HepG2 (cell line): Measurements from ENCODE around the gene SNU13. TPM values are rescaled to one million over a fixed set of nuclear protein-coding genes. Genes with fewer than 3 reads are reported as not detected.

Experiments used
- ATAC-seq: fragments of 200-7000 bp; cut with Tn5 transposase; 3 replicates; pipeline ENCODE4 v1.9.1; 2020; ENCODE audit warnings: mild to moderate bottlenecking, moderate library complexity
- BruUV-seq: library from RNA; stranded (reverse); fragments of 400-500 nt; replicated peaks from 2 replicates; lab custom pipeline; 2021; lab: Mats Ljungman, UMichigan
- CTCF ChIA-PET: fragments of 300-600 bp; formaldehyde crosslinking; extraction: SDS; loops from one replicate; lab custom pipeline; 2021; ENCODE audit warnings: low total read pairs, inconsistent platforms, low intra/inter-chr PET ratio; lab: Yijun Ruan, JAX
- POLR2A ChIA-PET: fragments of 350-600 bp; sonication (Branson Sonifier 250); formaldehyde crosslinking; loops from one replicate; lab custom pipeline; 2020; ENCODE audit warnings: antibody characterized with exemption, inconsistent platforms; lab: Yijun Ruan, JAX
- DNase-seq: peaks from one replicate; pipeline ENCODE4 v3.0.0-alpha.2; 2015; ENCODE audit warnings: low spot score
- FAIRE-seq: peaks from 3 replicates; lab custom pipeline; 2011; peaks lifted over from hg19 to GRCh38; lab: Jason Lieb, UNC
- H2AFZ ChIP-seq: one replicate; pipeline ENCODE4 v1.6.1; 2011; ENCODE audit warnings: low read length, inconsistent platforms
- H3K27ac ChIP-seq: fragments of 300-600 bp; 3 replicates; pipeline ENCODE4 v1.8.0; 2011; ENCODE audit warnings: mixed run types, mild to moderate bottlenecking, mixed read lengths, low read length, inconsistent platforms; ENCODE audit not compliant: insufficient read depth; ENCODE audit errors: extremely low read length
- H3K27me3 ChIP-seq, 2 experiments: fragments of 200-600 bp in 1 of 2; 2 replicates in 1 of 2; 3 replicates in 1 of 2; pipeline versions ENCODE4 v1.6.0 to v1.8.0; 2011; ENCODE audit warnings: low read length in 2 of 2, mild to moderate bottlenecking in 2 of 2, moderate library complexity in 2 of 2, inconsistent platforms in 1 of 2; ENCODE audit not compliant: insufficient read depth in 2 of 2, control insufficient read depth in 1 of 2
- H3K36me3 ChIP-seq, 2 experiments: fragments of 200-600 bp in 1 of 2; replicated peaks in 1 of 2; 2 replicates in 1 of 2; 3 replicates in 1 of 2; pipeline versions ENCODE4 v1.5.1 to v1.8.0; 2011; ENCODE audit warnings: low read length in 2 of 2, inconsistent platforms in 1 of 2; ENCODE audit not compliant: insufficient read depth in 2 of 2, control insufficient read depth in 1 of 2
- H3K4me1 ChIP-seq: 2 replicates; pipeline ENCODE4 v1.5.1; 2012; ENCODE audit warnings: low read length, inconsistent platforms; ENCODE audit not compliant: insufficient read depth
- H3K4me2 ChIP-seq: 2 replicates; pipeline ENCODE4 v1.6.0; 2011; ENCODE audit warnings: low read depth, low read length, inconsistent platforms
- H3K4me3 ChIP-seq, 3 experiments: fragments of 200-600 bp in 1 of 3; sonication (generic), shearing (Covaris generic) in 1 of 3; replicated peaks in 1 of 3; 2 replicates each; pipeline ENCODE4 v1.5.1; 2011 to 2016; ENCODE audit warnings: low read length in 3 of 3, inconsistent platforms in 2 of 3, low read depth in 2 of 3, mild to moderate bottlenecking in 2 of 3, control low read depth in 1 of 3, mixed read lengths in 1 of 3; ENCODE audit not compliant: insufficient read depth in 1 of 3
- H3K79me2 ChIP-seq: one replicate; pipeline ENCODE4 v1.6.1; 2011; ENCODE audit warnings: low read length, inconsistent platforms; ENCODE audit not compliant: insufficient read depth
- H3K9ac ChIP-seq: 2 replicates; pipeline ENCODE4 v1.6.0; 2011; ENCODE audit warnings: mild to moderate bottlenecking, low read depth, low read length, inconsistent platforms; ENCODE audit not compliant: insufficient read depth
- H3K9me3 ChIP-seq: 2 replicates; pipeline ENCODE4 v1.5.1; 2012; ENCODE audit warnings: mild to moderate bottlenecking, low read length
- H4K20me1 ChIP-seq: 2 replicates; pipeline ENCODE4 v1.6.0; 2011; ENCODE audit warnings: inconsistent platforms, mild to moderate bottlenecking, low read length, moderate library complexity; ENCODE audit not compliant: insufficient read depth
- GTF2F1 ChIP-seq: fragments of 150-350 bp; IDR thresholded peaks from 2 replicates; pipeline ENCODE4 v1.6.1; 2014; ENCODE audit warnings: low read length
- MLXIP ChIP-seq: sonication (generic); formaldehyde crosslinking; IDR thresholded peaks from 2 replicates; pipeline ENCODE4 v1.9.0; 2021; ENCODE audit warnings: missing genetic modification reagents, borderline replicate concordance
- POLR2A ChIP-seq, 2 experiments: IDR thresholded peaks; 2 replicates each; pipeline ENCODE4 v1.6.1; 2011; ENCODE audit warnings: low read depth in 2 of 2, low read length in 2 of 2, mild to moderate bottlenecking in 1 of 2, moderate library complexity in 1 of 2; ENCODE audit not compliant: insufficient read depth in 1 of 2
- RELA ChIP-seq: sonication (generic); formaldehyde crosslinking; IDR thresholded peaks from 2 replicates; pipeline ENCODE4 v1.4.0; 2020; ENCODE audit warnings: missing genetic modification reagents
- TCF7L2 ChIP-seq: IDR thresholded peaks from 2 replicates; pipeline ENCODE4 v1.6.1; 2011; ENCODE audit warnings: mild to moderate bottlenecking, low read depth, low read length, moderate library complexity
- ZNF543 ChIP-seq: sonication (generic); formaldehyde crosslinking; IDR thresholded peaks from 2 replicates; pipeline ENCODE4 v1.4.0; 2020; ENCODE audit warnings: mild to moderate bottlenecking, missing genetic modification reagents
- WGBS: methylation state at CpG from one replicate; pipeline ENCODE4 v1.1.6; 2017; ENCODE audit warnings: low lambda C conversion rate; 5-methylcytosine and 5-hydroxymethylcytosine counted together
- in situ Hi-C: cut with HindIII; loops from 2 replicates; pipeline ENCODE4 v1.10.0; 2017; ENCODE audit warnings: low pct_unique_long_range_greater_than_20kb; ENCODE audit not compliant: extremely low pct_ligation_motif_present
- intact Hi-C: fragments of 100-400 bp; cut with micrococcal nuclease; formaldehyde crosslinking; loops from one replicate; pipeline ENCODE4 v1.10.0; 2022; ENCODE audit not compliant: unreplicated experiment
- polyA plus RNA-seq, 8 experiments: library from polyadenylated mRNA; depleted of rRNA in 3 of 8; stranded (reverse) in 7 of 8; unstranded in 1 of 8; fragments of >200 nt; fragmentation: Illumina TruSeq in 4 of 8; extraction: Trizol in 4 of 8; gene quantifications; 2 replicates each; pipeline versions ENCODE4 v1.2.1 to v1.2.3, GENCODE V29; 2011 to 2016; ENCODE audit warnings: low read depth in 4 of 8, missing spikeins in 1 of 8, mixed read lengths in 1 of 8; ENCODE audit not compliant: insufficient read depth in 1 of 8
- total RNA-seq, 5 experiments: library from RNA; depleted of rRNA; stranded (reverse); fragments of >200 nt; fragmentation: Illumina TruSeq; extraction: Trizol; gene quantifications; 2 replicates each; pipeline ENCODE4 v1.2.3, GENCODE V29; 2016; ENCODE audit warnings: low read depth in 1 of 5
- TF ChIP-seq, protein P1 (sequence below): sonication (generic); formaldehyde crosslinking; IDR thresholded peaks from 2 replicates; pipeline ENCODE4 v1.5.0; 2020; ENCODE audit warnings: mild to moderate bottlenecking, missing genetic modification reagents, borderline replicate concordance

Gene SNU13
- total and polyA plus RNA-seq, 2 of the 13 experiments (the other 11 are each of a cell fraction or from before 2014, with no cell fraction given): 203 to 287 TPM

GRCh38 chr22:41731609-41732008 is 42.9 kb upstream of the SNU13 start:
- 18% methylated on average over 2 of the region's 2 CpGs for WGBS
- ChIA-PET POLR2A (no interaction called here), CTCF (no interaction called here)
- Histone ChIP-seq H3K36me3 (no peaks in the 10 kb centered on the region), H3K4me1 (peaks cover 9% of the 10 kb centered on the region; the same call in 1 of the 2 replicates), H3K9me3 (no peaks in the 10 kb centered on the region), H3K4me2 (no peak overlapping the region), H2AFZ (no peak overlapping the region), H4K20me1 (no peaks in the 10 kb centered on the region), H3K27me3 (peaks cover 0 to 8% of the 10 kb centered on the region in 2 experiments; a peak in 2 of 5 replicates), H3K4me3 (no peak overlapping the region), H3K9ac (no peak overlapping the region), H3K27ac (no peak overlapping the region), H3K79me2 (no peaks in the 10 kb centered on the region)
- no peak for FAIRE-seq
- intact Hi-C loops (no loop called here), in situ Hi-C loops (no loop called here)
- TF ChIP-seq POLR2A (IDR thresholded peaks at IDR 0.05; ENCODE audit: insufficient read depth in 1 of 2, low read depth in 2 of 2, low read length in 2 of 2) (no peak), RELA (CRISPR knock-in tag) (no peak), TCF7L2 (no peak), ZNF543 (CRISPR knock-in tag) (no peak), MLXIP (CRISPR knock-in tag) (no peak), GTF2F1 (no peak)
- TF ChIP-seq, protein P1, sequence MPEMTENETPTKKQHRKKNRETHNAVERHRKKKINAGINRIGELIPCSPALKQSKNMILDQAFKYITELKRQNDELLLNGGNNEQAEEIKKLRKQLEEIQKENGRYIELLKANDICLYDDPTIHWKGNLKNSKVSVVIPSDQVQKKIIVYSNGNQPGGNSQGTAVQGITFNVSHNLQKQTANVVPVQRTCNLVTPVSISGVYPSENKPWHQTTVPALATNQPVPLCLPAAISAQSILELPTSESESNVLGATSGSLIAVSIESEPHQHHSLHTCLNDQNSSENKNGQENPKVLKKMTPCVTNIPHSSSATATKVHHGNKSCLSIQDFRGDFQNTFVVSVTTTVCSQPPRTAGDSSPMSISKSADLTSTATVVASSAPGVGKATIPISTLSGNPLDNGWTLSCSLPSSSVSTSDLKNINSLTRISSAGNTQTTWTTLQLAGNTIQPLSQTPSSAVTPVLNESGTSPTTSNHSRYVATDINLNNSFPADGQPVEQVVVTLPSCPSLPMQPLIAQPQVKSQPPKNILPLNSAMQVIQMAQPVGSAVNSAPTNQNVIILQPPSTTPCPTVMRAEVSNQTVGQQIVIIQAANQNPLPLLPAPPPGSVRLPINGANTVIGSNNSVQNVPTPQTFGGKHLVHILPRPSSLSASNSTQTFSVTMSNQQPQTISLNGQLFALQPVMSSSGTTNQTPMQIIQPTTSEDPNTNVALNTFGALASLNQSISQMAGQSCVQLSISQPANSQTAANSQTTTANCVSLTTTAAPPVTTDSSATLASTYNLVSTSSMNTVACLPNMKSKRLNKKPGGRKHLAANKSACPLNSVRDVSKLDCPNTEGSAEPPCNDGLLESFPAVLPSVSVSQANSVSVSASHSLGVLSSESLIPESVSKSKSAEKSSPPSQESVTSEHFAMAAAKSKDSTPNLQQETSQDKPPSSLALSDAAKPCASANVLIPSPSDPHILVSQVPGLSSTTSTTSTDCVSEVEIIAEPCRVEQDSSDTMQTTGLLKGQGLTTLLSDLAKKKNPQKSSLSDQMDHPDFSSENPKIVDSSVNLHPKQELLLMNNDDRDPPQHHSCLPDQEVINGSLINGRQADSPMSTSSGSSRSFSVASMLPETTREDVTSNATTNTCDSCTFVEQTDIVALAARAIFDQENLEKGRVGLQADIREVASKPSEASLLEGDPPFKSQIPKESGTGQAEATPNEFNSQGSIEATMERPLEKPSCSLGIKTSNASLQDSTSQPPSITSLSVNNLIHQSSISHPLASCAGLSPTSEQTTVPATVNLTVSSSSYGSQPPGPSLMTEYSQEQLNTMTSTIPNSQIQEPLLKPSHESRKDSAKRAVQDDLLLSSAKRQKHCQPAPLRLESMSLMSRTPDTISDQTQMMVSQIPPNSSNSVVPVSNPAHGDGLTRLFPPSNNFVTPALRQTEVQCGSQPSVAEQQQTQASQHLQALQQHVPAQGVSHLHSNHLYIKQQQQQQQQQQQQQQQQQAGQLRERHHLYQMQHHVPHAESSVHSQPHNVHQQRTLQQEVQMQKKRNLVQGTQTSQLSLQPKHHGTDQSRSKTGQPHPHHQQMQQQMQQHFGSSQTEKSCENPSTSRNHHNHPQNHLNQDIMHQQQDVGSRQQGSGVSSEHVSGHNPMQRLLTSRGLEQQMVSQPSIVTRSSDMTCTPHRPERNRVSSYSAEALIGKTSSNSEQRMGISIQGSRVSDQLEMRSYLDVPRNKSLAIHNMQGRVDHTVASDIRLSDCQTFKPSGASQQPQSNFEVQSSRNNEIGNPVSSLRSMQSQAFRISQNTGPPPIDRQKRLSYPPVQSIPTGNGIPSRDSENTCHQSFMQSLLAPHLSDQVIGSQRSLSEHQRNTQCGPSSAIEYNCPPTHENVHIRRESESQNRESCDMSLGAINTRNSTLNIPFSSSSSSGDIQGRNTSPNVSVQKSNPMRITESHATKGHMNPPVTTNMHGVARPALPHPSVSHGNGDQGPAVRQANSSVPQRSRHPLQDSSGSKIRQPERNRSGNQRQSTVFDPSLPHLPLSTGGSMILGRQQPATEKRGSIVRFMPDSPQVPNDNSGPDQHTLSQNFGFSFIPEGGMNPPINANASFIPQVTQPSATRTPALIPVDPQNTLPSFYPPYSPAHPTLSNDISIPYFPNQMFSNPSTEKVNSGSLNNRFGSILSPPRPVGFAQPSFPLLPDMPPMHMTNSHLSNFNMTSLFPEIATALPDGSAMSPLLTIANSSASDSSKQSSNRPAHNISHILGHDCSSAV (CRISPR knock-in tag): no peak
- no TSS peak for BruUV-seq
- DNase-seq: no peak
- ATAC-seq: no peak
